Measurements from ENCODE around the gene FRMPD2.

FRMPD2 gene

DNA sequence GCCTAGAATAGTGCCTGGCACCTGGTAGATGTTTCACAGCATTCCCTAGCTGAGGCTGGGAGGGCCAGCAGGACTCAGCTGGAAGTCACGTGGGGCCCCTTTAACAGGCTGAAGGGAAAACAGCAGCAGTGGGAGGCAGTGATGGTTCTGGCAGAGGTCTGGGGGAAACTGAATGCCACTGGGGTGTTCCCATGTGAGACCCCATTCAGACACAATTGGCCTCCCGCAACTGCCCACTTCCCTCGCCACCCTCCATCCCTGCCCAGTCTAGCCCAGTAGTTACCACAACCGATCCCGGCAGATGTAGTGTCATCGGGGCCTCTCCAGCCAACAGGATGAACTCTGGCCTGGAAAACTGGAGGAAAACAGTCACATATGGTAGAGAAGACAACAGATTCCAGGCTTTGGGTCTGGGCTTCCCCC, 38.3 kb downstream of the FRMPD2 start:
- Histone ChIP-seq H2AFZ (ENCODE audit: insufficient read depth, low read length, poor library complexity) (no peak overlapping the region), H3K9ac (ENCODE audit: low read length) (no peak overlapping the region)
- WGBS (ENCODE audit: extremely low coverage, insufficient coverage, insufficient read length): no CpG with 5 or more reads among the region's 6 CpGs

DNA sequence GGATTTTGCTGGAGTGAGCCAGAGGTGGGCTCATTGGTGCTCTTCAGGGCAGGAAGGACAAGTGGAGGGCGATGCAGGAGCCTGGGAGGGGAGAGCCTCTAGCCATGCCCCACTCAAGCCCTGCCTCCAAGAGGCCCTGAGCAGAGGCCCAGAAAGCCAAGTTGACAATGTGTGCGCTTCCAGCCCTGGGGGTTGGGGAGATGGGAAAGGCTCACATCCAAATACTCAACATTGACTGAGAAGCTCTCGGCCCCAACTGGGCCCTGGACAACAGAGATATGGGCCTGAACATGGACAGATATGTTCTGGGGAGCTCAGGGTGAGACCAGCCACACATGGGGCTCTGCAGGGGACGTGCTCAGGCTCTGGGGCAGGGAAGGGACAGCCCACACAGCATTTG, 39.0 kb downstream of the FRMPD2 start:
- no peak overlapping the region for H3K27ac ChIP-seq (ENCODE audit: low read depth, low read length)
- no peak overlapping the region for H4K91ac ChIP-seq (ENCODE audit: low read depth, low read length)
- no peak overlapping the region for H3K4me2 ChIP-seq (ENCODE audit: low read length)
- H3K36me3 ChIP-seq (ENCODE audit: control insufficient read depth in 1 of 2, insufficient read depth in 2 of 2, low read length in 2 of 2): no peaks in the 10 kb centered on the region
- H3K79me1 ChIP-seq (ENCODE audit: low read length): peaks cover 2% of the 10 kb centered on the region
- H4K12ac ChIP-seq (ENCODE audit: low read depth, low read length): no peak overlapping the region
- peak overlapping the region; percentile 15 for H2BK120ac ChIP-seq (ENCODE audit: insufficient read depth, low read length, poor library complexity)
- H3K9me3 ChIP-seq (ENCODE audit: insufficient read depth, low read depth, low read length): no peaks in the 10 kb centered on the region
- no peak overlapping the region for H2BK12ac ChIP-seq (ENCODE audit: low read length)
- no peak overlapping the region for H3K18ac ChIP-seq (ENCODE audit: low read length)
- H3K4me3 ChIP-seq (ENCODE audit: low read depth, low read length): no peak overlapping the region
- H3K23ac ChIP-seq (ENCODE audit: low read length): no peak overlapping the region
- no peak overlapping the region for H3K9ac ChIP-seq (ENCODE audit: low read length)
- no peak overlapping the region for H2AK5ac ChIP-seq (ENCODE audit: low read length)
- no peak overlapping the region for H3K14ac ChIP-seq (ENCODE audit: low read length)
- no peak overlapping the region for H4K8ac ChIP-seq (ENCODE audit: low read depth, low read length)
- no CpG with 5 or more reads among the region's 4 CpGs for WGBS (ENCODE audit: extremely low coverage, insufficient coverage, insufficient read length)
- H2BK5ac ChIP-seq (ENCODE audit: low read depth, low read length, poor library complexity): no peak overlapping the region
- DNase-seq: no peak
- no peak overlapping the region for H3K4ac ChIP-seq (ENCODE audit: low read depth, low read length)
- H3K27me3 ChIP-seq (ENCODE audit: insufficient read depth, low read length): no peaks in the 10 kb centered on the region
- no peak overlapping the region for H2AFZ ChIP-seq (ENCODE audit: insufficient read depth, low read length, poor library complexity)
- peaks cover 0 to 8% of the 10 kb centered on the region in 2 experiments for H3K4me1 ChIP-seq (ENCODE audit: control insufficient read depth in 1 of 2, insufficient read depth in 2 of 2, low read length in 2 of 2)
- H3K79me2 ChIP-seq (ENCODE audit: control insufficient read depth, insufficient read depth, low read length, poor library complexity): no peaks in the 10 kb centered on the region

More for the DNA sequence above, 38.3 kb downstream of the FRMPD2 start:
- H3K79me1 ChIP-seq (ENCODE audit: low read length): peaks cover 2% of the 10 kb centered on the region
- peaks cover 0 to 8% of the 10 kb centered on the region in 2 experiments for H3K4me1 ChIP-seq (ENCODE audit: control insufficient read depth in 1 of 2, insufficient read depth in 2 of 2, low read length in 2 of 2)
- H3K4me2 ChIP-seq (ENCODE audit: low read length): no peak overlapping the region
- no peak overlapping the region for H4K8ac ChIP-seq (ENCODE audit: low read depth, low read length)
- DNase-seq: no peak
- no peaks in the 10 kb centered on the region for H3K79me2 ChIP-seq (ENCODE audit: control insufficient read depth, insufficient read depth, low read length, poor library complexity)
- no peak overlapping the region for H2BK12ac ChIP-seq (ENCODE audit: low read length)
- H2AK5ac ChIP-seq (ENCODE audit: low read length): no peak overlapping the region
- no peak overlapping the region for H3K4me3 ChIP-seq (ENCODE audit: low read depth, low read length)
- no peaks in the 10 kb centered on the region for H3K27me3 ChIP-seq (ENCODE audit: insufficient read depth, low read length)
- no peak overlapping the region for H2BK5ac ChIP-seq (ENCODE audit: low read depth, low read length, poor library complexity)
- no peaks in the 10 kb centered on the region for H3K9me3 ChIP-seq (ENCODE audit: insufficient read depth, low read depth, low read length)
- H3K14ac ChIP-seq (ENCODE audit: low read length): no peak overlapping the region
- H2BK120ac ChIP-seq (ENCODE audit: insufficient read depth, low read length, poor library complexity): no peak overlapping the region
- H3K4ac ChIP-seq (ENCODE audit: low read depth, low read length): no peak overlapping the region
- no peak overlapping the region for H3K27ac ChIP-seq (ENCODE audit: low read depth, low read length)
- H3K36me3 ChIP-seq (ENCODE audit: control insufficient read depth in 1 of 2, insufficient read depth in 2 of 2, low read length in 2 of 2): no peaks in the 10 kb centered on the region
- H3K23ac ChIP-seq (ENCODE audit: low read length): no peak overlapping the region
- no peak overlapping the region for H4K91ac ChIP-seq (ENCODE audit: low read depth, low read length)
- no peak overlapping the region for H3K18ac ChIP-seq (ENCODE audit: low read length)
- H4K12ac ChIP-seq (ENCODE audit: low read depth, low read length): no peak overlapping the region

DNA sequence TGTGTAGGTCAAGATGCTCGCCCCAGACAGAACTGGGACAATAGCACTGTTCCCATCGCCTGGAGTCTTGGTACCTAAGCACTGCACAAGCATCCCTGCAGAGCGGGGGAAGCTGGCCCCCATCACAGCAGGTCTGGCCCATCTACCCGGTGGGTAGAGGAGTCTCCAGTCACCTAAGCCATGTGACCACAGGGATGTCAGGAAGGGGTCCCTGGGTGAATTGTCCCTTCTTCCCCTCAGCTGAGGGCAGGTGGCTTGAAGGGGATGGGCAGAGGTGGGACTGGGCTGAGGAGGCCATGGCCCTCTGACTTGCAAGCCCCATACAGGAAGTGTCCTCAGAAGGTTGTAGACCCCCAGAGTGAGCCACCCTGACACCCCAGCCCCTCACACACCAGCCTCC, 39.7 kb downstream of the FRMPD2 start:
- Histone ChIP-seq H3K27ac (ENCODE audit: low read depth, low read length) (no peak overlapping the region), H3K14ac (ENCODE audit: low read length) (no peak overlapping the region), H3K4ac (ENCODE audit: low read depth, low read length) (no peak overlapping the region), H2AFZ (ENCODE audit: insufficient read depth, low read length, poor library complexity) (no peak overlapping the region), H2BK12ac (ENCODE audit: low read length) (no peak overlapping the region), H3K23ac (ENCODE audit: low read length) (no peak overlapping the region), H3K27me3 (ENCODE audit: insufficient read depth, low read length) (no peaks in the 10 kb centered on the region), H3K18ac (ENCODE audit: low read length) (no peak overlapping the region), H4K91ac (ENCODE audit: low read depth, low read length) (no peak overlapping the region), H4K8ac (ENCODE audit: low read depth, low read length) (no peak overlapping the region), H3K9ac (ENCODE audit: low read length) (no peak overlapping the region), H2BK5ac (ENCODE audit: low read depth, low read length, poor library complexity) (no peak overlapping the region), H3K4me3 (ENCODE audit: low read depth, low read length) (no peak overlapping the region), H3K36me3 (ENCODE audit: control insufficient read depth in 1 of 2, insufficient read depth in 2 of 2, low read length in 2 of 2) (no peaks in the 10 kb centered on the region), H3K4me1 (ENCODE audit: control insufficient read depth in 1 of 2, insufficient read depth in 2 of 2, low read length in 2 of 2) (peaks cover 0 to 8% of the 10 kb centered on the region in 2 experiments), H3K79me1 (ENCODE audit: low read length) (peaks cover 2% of the 10 kb centered on the region), H4K12ac (ENCODE audit: low read depth, low read length) (no peak overlapping the region), H2BK120ac (ENCODE audit: insufficient read depth, low read length, poor library complexity) (no peak overlapping the region), H3K9me3 (ENCODE audit: insufficient read depth, low read depth, low read length) (no peaks in the 10 kb centered on the region), H2AK5ac (ENCODE audit: low read length) (no peak overlapping the region), H3K79me2 (ENCODE audit: control insufficient read depth, insufficient read depth, low read length, poor library complexity) (no peaks in the 10 kb centered on the region), H3K4me2 (ENCODE audit: low read length) (no peak overlapping the region)
- no CpG with 5 or more reads among the region's 4 CpGs for WGBS (ENCODE audit: extremely low coverage, insufficient coverage, insufficient read length)
- DNase-seq: no peak

DNA sequence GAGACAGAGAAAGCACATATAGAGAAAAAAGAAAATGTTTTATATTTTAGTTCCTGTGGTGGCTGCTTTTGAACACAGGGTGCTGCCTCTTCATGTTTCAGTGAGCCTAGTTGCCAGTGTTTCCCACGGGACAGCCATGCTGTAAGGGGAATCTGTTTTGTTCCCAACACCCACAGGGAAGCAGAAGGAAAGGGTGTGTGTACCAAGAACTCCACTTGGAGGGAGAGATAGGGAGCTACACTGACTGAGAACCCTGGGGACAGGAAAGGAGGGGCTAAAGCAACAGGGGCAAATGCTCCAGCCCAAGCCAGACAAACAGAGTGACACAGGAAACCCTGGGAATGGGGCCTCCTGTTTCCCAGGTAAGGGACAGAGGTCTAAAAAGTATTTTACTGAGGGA, 40.2 kb downstream of the FRMPD2 start:
- H3K27ac ChIP-seq (ENCODE audit: low read depth, low read length): no peak overlapping the region
- no peaks in the 10 kb centered on the region for H3K36me3 ChIP-seq (ENCODE audit: control insufficient read depth in 1 of 2, insufficient read depth in 2 of 2, low read length in 2 of 2)
- no peak overlapping the region for H3K18ac ChIP-seq (ENCODE audit: low read length)
- WGBS (ENCODE audit: extremely low coverage, insufficient coverage, insufficient read length): no CpG with 5 or more reads among the region's 1 CpG
- no peak overlapping the region for H2AFZ ChIP-seq (ENCODE audit: insufficient read depth, low read length, poor library complexity)
- H4K8ac ChIP-seq (ENCODE audit: low read depth, low read length): no peak overlapping the region
- no peak overlapping the region for H2BK5ac ChIP-seq (ENCODE audit: low read depth, low read length, poor library complexity)
- no peak overlapping the region for H4K12ac ChIP-seq (ENCODE audit: low read depth, low read length)
- no peaks in the 10 kb centered on the region for H3K79me2 ChIP-seq (ENCODE audit: control insufficient read depth, insufficient read depth, low read length, poor library complexity)
- no peak overlapping the region for H3K4me2 ChIP-seq (ENCODE audit: low read length)
- H3K4ac ChIP-seq (ENCODE audit: low read depth, low read length): no peak overlapping the region
- H3K4me3 ChIP-seq (ENCODE audit: low read depth, low read length): no peak overlapping the region
- H2BK120ac ChIP-seq (ENCODE audit: insufficient read depth, low read length, poor library complexity): no peak overlapping the region
- DNase-seq: no peak
- H3K23ac ChIP-seq (ENCODE audit: low read length): no peak overlapping the region
- no peak overlapping the region for H2AK5ac ChIP-seq (ENCODE audit: low read length)
- H3K9ac ChIP-seq (ENCODE audit: low read length): no peak overlapping the region
- no peak overlapping the region for H4K91ac ChIP-seq (ENCODE audit: low read depth, low read length)
- peaks cover 2% of the 10 kb centered on the region for H3K79me1 ChIP-seq (ENCODE audit: low read length)
- H3K14ac ChIP-seq (ENCODE audit: low read length): no peak overlapping the region
- no peaks in the 10 kb centered on the region for H3K27me3 ChIP-seq (ENCODE audit: insufficient read depth, low read length)
- H3K9me3 ChIP-seq (ENCODE audit: insufficient read depth, low read depth, low read length): no peaks in the 10 kb centered on the region
- peaks cover 0 to 8% of the 10 kb centered on the region in 2 experiments for H3K4me1 ChIP-seq (ENCODE audit: control insufficient read depth in 1 of 2, insufficient read depth in 2 of 2, low read length in 2 of 2)
- H2BK12ac ChIP-seq (ENCODE audit: low read length): no peak overlapping the region

Data from trophoblast cell (in vitro differentiated cells and primary cell).